ENCODE measurements around the gene CRKL.
A peak's percentile ranks its signal among the peaks of the same experiment; 100 is the strongest.
"Not testable (repeated sequence)": the region's sequence is repeated elsewhere in the genome, so short reads cannot be mapped to it uniquely, and the experiment has no call there.

CRKL gene

GRCh38 chr22:20933910-20934309 lies 16.7 kb downstream of the CRKL start:
- Histone ChIP-seq H3K4me2 (ENCODE audit: low read length) (no peak overlapping the region), H3K4me3 (ENCODE audit: low read length) (no peak overlapping the region), H4K20me1 (ENCODE audit: control insufficient read depth, insufficient read depth, low read depth, low read length) (peaks cover 28% of the 10 kb centered on the region), H3K4me1 (ENCODE audit: control insufficient read depth, low read length) (peaks cover 12% of the 10 kb centered on the region), H3K27me3 (ENCODE audit: control insufficient read depth, low read length) (no peaks in the 10 kb centered on the region), H3K9me3 (ENCODE audit: control insufficient read depth, insufficient read depth, low read length) (no peaks in the 10 kb centered on the region), H3K36me3 (ENCODE audit: control insufficient read depth, low read length) (peaks cover 59% of the 10 kb centered on the region), H3K27ac (ENCODE audit: low read depth, low read length) (no peak overlapping the region), H3K9me2 (replicated peaks; ENCODE audit: control insufficient read depth, low read length) (no peaks in the 10 kb centered on the region), H3F3A (ENCODE audit: control insufficient read depth, insufficient read depth) (0 out of 2 replicates have a peak, but pooled peaks cover 7% of the 10 kb centered on the region), H3K79me2 (ENCODE audit: control insufficient read depth, low read length) (peaks cover 99% of the 10 kb centered on the region)
- no peak for TF ChIP-seq EZH2phosphoT487 (IDR thresholded peaks at IDR 0.05; ENCODE audit: borderline replicate concordance, low read length)
- no peak for TF ChIP-seq CTCF (IDR thresholded peaks at IDR 0.05; ENCODE audit: low read depth, low read length, poor library complexity, severe bottlenecking)

GRCh38 chr22:20935049-20935448 lies 17.8 kb downstream of the CRKL start:
- Histone ChIP-seq H3K36me3 (ENCODE audit: control insufficient read depth, low read length) (peaks cover 61% of the 10 kb centered on the region), H4K20me1 (ENCODE audit: control insufficient read depth, insufficient read depth, low read depth, low read length) (peaks cover 34% of the 10 kb centered on the region)
- H3F3A ChIP-seq (ENCODE audit: control insufficient read depth, insufficient read depth) = not testable (repeated sequence)

GRCh38 chr22:20935780-20936539 lies 18.8 kb downstream of the CRKL start:
- H3K36me3 ChIP-seq (ENCODE audit: control insufficient read depth, low read length) = peaks cover 69% of the 10 kb centered on the region
- H4K20me1 ChIP-seq (ENCODE audit: control insufficient read depth, insufficient read depth, low read depth, low read length) = peaks cover 38% of the 10 kb centered on the region

More at GRCh38 chr22:20935049-20935448, 17.8 kb downstream of the CRKL start:
- Histone ChIP-seq H3K79me2 (ENCODE audit: control insufficient read depth, low read length) (peaks cover 99% of the 10 kb centered on the region), H3K4me1 (ENCODE audit: control insufficient read depth, low read length) (peaks cover 12% of the 10 kb centered on the region)
- H3K27me3 ChIP-seq (ENCODE audit: control insufficient read depth, low read length); H3K9me2 ChIP-seq (replicated peaks; ENCODE audit: control insufficient read depth, low read length); H3K4me3 ChIP-seq (ENCODE audit: low read length); H3K27ac ChIP-seq (ENCODE audit: low read depth, low read length); H3K9me3 ChIP-seq (ENCODE audit: control insufficient read depth, insufficient read depth, low read length); H3K4me2 ChIP-seq (ENCODE audit: low read length): not testable (repeated sequence)

GRCh38 chr22:20937031-20937793 lies 20.0 kb downstream of the CRKL start:
- H4K20me1 ChIP-seq (ENCODE audit: control insufficient read depth, insufficient read depth, low read depth, low read length) = peaks cover 41% of the 10 kb centered on the region
- no peaks in the 10 kb centered on the region for H3K27me3 ChIP-seq (ENCODE audit: control insufficient read depth, low read length)
- peaks cover 99% of the 10 kb centered on the region for H3K79me2 ChIP-seq (ENCODE audit: control insufficient read depth, low read length)
- 0 out of 2 replicates have a peak, but pooled peaks cover 7% of the 10 kb centered on the region for H3F3A ChIP-seq (ENCODE audit: control insufficient read depth, insufficient read depth)
- no peak overlapping the region for H3K27ac ChIP-seq (ENCODE audit: low read depth, low read length)
- H3K9me3 ChIP-seq (ENCODE audit: control insufficient read depth, insufficient read depth, low read length) = no peaks in the 10 kb centered on the region
- no peak overlapping the region for H3K4me3 ChIP-seq (ENCODE audit: low read length)
- H3K36me3 ChIP-seq (ENCODE audit: control insufficient read depth, low read length) = peaks cover 73% of the 10 kb centered on the region
- 0 out of 2 replicates have a peak overlapping the region, but pooled peaks have one; percentile 6 for H3K4me2 ChIP-seq (ENCODE audit: low read length)
- TF ChIP-seq CTCF (IDR thresholded peaks at IDR 0.05; ENCODE audit: low read depth, low read length, poor library complexity, severe bottlenecking) (no peak), EZH2phosphoT487 (IDR thresholded peaks at IDR 0.05; ENCODE audit: borderline replicate concordance, low read length) (no peak)
- H3K9me2 ChIP-seq (replicated peaks; ENCODE audit: control insufficient read depth, low read length) = no peaks in the 10 kb centered on the region
- peaks cover 23% of the 10 kb centered on the region for H3K4me1 ChIP-seq (ENCODE audit: control insufficient read depth, low read length)

More at GRCh38 chr22:20935780-20936539, 18.8 kb downstream of the CRKL start:
- Histone ChIP-seq H3K79me2 (ENCODE audit: control insufficient read depth, low read length) (peaks cover 99% of the 10 kb centered on the region), H3K4me1 (ENCODE audit: control insufficient read depth, low read length) (peaks cover 16% of the 10 kb centered on the region)
- not testable (repeated sequence) for H3K27ac ChIP-seq (ENCODE audit: low read depth, low read length); H3K4me2 ChIP-seq (ENCODE audit: low read length); H3F3A ChIP-seq (ENCODE audit: control insufficient read depth, insufficient read depth); H3K9me3 ChIP-seq (ENCODE audit: control insufficient read depth, insufficient read depth, low read length); H3K4me3 ChIP-seq (ENCODE audit: low read length); H3K9me2 ChIP-seq (replicated peaks; ENCODE audit: control insufficient read depth, low read length); H3K27me3 ChIP-seq (ENCODE audit: control insufficient read depth, low read length)
